ENCODE measurements around the gene C6orf62.
"Not testable (repeated sequence)": the region's sequence is repeated elsewhere in the genome, so short reads cannot be mapped to it uniquely, and the experiment has no call there.

Gene C6orf62

GRCh38 chr6:24719125-24719971, at the start of gene C6orf62:
C6orf62 (minus strand) TSS chr6:24719154; CDS start chr6:24718668, 486 bp downstream.
- in situ Hi-C loops (cut with HindIII; ENCODE audit: low sequenced_read_pairs): no loop called here

- in situ Hi-C loops (cut with HindIII; ENCODE audit: low sequenced_read_pairs): no loop called here
Measured at GRCh38 chr6:24768361-24768760, 49.4 kb upstream of the C6orf62 start.

GRCh38 chr6:24766680-24767462, 47.9 kb upstream of the C6orf62 start:
- in situ Hi-C loops (cut with HindIII; ENCODE audit: low sequenced_read_pairs): no loop called here

- in situ Hi-C loops (cut with HindIII; ENCODE audit: low sequenced_read_pairs): not testable (repeated sequence)
Measured at GRCh38 chr6:24765968-24766367, 47.0 kb upstream of the C6orf62 start.

DNA sequence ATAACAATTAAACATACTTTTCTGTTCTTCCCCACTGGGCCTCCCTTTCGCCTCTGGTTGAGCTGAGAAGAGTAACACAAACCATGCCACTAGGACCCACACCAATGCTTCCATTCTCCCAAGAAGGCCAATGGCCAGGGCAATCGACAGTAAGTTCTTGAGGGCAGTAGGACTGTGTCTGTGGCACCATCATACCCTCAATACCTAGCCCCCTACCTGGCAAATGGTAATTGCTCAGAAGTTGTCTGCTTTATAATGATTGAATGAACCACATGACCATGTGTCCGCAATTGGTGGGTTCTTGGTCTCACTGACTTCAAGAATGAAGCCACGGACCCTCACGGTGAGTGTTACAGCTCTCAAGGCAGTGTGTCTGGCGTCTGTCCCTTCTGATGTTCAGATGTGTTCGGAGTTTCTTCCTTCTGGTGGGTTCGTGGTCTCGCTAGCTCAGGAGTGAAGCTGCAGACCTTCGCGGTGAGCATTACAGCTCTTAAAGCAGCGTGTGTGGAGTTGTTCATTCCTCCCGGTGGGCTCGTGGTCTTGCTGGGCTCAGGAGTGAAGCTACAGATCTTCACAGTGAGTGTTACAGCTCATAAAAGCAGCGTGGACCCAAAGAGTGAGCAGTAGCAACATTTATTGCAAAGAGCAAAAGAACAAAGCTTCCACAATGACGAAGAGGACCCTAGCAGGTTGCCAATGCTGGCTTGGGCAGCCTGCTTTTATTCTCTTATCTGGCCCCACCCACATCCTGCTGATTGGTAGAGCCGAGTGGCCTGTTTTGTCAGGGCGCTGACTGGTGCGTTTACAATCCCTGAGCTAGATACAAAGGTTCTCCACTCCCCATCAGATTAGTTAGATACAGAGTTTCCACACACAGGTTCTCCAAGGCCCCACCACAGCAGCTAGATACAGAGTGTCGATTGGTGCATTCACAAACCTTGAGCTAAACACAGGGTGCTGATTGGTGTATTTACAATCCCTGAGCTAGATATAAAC, 46.2 kb upstream of the C6orf62 start:
- in situ Hi-C loops (cut with HindIII; ENCODE audit: low sequenced_read_pairs): not testable (repeated sequence)

DNA sequence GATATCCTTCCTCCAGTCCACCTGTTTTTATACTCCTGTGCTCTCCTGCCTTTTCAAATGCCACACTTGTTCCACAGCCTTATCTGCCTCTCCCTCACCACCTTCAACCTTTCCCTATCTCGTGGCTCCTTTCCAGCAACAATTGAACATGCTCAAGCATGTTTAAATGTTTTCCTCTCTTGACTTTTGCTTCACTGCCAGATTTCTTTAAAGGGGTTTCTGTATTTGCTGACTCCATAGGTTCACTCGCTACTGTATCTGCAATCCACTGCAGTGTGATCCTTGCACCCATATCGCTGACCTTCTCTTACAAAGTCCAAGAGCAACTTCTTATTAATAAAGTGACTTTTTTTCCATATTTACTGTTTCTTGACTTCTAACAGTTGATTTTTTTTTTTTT, 44.6 kb upstream of the C6orf62 start:
- in situ Hi-C loops (cut with HindIII; ENCODE audit: low sequenced_read_pairs): no loop called here

GRCh38 chr6:24761851-24762250, 42.9 kb upstream of the C6orf62 start:
- in situ Hi-C loops (cut with HindIII; ENCODE audit: low sequenced_read_pairs): no loop called here

- in situ Hi-C loops (cut with HindIII; ENCODE audit: low sequenced_read_pairs): no loop called here
Measured at GRCh38 chr6:24761193-24761835, 42.4 kb upstream of the C6orf62 start.

DNA sequence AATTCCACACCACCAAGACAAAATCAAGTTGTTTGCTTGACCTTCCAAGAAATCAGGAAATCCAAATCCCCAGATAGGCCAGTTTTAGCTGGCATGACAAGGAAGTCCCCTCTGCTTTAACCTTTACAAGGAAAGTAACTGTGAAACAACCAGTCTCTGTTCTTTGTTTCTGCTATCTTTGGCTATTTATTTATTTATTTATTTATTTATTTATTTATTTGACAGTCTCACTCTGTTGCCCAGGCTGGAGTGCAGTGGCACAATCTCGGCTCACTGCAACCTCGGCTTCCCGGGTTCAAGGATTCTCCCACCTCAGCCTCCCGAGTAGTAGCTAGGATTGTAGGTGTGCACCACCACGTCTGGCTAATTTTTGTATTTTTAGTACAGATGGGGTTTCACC, 41.3 kb upstream of the C6orf62 start:
- in situ Hi-C loops (cut with HindIII; ENCODE audit: low sequenced_read_pairs): no loop called here

DNA sequence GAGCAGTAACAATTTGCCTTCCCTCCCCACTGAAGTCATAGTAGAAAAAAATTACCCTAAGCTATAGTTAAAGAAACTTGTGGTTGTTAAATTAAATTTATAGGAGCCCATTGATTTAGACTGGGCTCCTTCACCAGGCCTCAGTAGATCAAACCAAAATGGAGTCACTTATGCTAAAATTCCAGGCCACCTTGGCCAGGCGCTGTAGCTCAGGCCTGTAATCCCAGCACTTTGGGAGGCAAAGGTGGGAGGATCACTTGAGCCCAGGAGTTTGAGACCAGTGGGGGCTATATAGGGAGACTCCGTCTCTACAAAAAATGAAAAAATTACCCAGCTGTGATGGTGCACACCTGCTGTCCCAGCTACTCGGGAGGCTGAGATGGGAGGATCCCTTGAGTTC, 40.8 kb upstream of the C6orf62 start:
- in situ Hi-C loops (cut with HindIII; ENCODE audit: low sequenced_read_pairs): no loop called here

- in situ Hi-C loops (cut with HindIII; ENCODE audit: low sequenced_read_pairs): no loop called here
Measured at GRCh38 chr6:24757611-24758010, 38.7 kb upstream of the C6orf62 start.

GRCh38 chr6:24755279-24755678, 36.3 kb upstream of the C6orf62 start:
- in situ Hi-C loops (cut with HindIII; ENCODE audit: low sequenced_read_pairs): no loop called here

- in situ Hi-C loops (cut with HindIII; ENCODE audit: low sequenced_read_pairs): not testable (repeated sequence)
Measured at GRCh38 chr6:24754378-24754777, 35.4 kb upstream of the C6orf62 start.

DNA sequence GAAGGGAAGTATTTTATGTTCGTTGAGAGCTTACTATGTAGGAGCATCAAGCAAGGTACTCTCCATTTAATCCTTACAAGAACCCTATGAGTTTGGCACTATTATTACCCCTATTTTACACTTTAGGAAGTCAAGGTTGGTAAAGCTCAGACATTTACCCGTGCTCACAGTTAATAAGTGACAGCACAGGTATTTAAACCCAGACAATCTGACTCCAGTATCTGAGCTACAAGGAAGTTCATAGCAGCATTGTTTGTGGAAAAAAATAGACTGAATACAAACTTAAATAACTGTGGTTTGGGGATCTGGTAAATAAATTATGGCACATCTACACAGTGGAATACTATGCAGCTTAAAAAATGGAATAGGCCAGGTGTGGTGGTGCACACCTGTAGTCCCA, 34.6 kb upstream of the C6orf62 start:
- in situ Hi-C loops (cut with HindIII; ENCODE audit: low sequenced_read_pairs): no loop called here

GRCh38 chr6:24752917-24753492, 34.1 kb upstream of the C6orf62 start:
- in situ Hi-C loops (cut with HindIII; ENCODE audit: low sequenced_read_pairs): no loop called here

GRCh38 chr6:24752503-24752902, 33.5 kb upstream of the C6orf62 start:
- in situ Hi-C loops (cut with HindIII; ENCODE audit: low sequenced_read_pairs): no loop called here

DNA sequence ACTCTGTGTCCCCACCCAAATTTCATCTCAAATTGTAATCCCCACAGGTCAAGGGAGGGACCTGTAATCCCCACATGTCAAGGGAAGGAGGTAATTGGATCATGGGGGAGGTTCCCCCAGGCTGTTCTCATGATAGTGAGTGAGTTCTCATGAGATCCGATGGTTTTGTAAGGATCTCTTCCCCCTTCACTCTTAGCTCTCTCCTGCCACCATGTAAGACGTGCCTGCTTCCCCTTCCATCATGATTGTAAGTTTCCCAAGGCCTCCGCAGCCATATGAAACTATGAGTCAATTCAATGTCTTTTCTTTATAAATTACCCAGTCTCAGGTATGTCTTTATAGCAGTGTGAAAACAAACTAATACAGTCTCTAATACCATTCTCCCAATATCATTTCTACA, 31.9 kb upstream of the C6orf62 start:
- in situ Hi-C loops (cut with HindIII; ENCODE audit: low sequenced_read_pairs): not testable (repeated sequence)

DNA sequence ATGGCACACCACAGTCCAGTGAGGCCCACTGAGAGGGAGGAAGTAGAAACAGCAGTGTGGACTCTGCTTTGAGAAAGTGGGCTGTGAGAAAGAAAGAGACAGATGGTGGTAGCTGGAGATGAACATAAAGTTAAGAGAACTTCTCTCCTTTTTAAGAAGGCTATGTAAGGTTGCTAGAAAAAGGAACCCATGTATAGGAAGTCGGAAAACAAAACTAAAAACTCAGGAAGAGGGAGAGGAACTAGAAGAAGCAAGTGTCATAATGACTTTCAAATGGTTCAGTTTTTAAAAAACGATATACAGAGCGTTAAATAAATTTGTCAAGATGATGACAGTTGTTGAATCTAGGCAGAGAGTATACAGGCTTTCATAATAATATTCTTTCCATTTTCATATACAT, 30.3 kb upstream of the C6orf62 start:
- in situ Hi-C loops (cut with HindIII; ENCODE audit: low sequenced_read_pairs): no loop called here

GRCh38 chr6:24744911-24745310, 26.0 kb upstream of the C6orf62 start:
- in situ Hi-C loops (cut with HindIII; ENCODE audit: low sequenced_read_pairs): no loop called here

DNA sequence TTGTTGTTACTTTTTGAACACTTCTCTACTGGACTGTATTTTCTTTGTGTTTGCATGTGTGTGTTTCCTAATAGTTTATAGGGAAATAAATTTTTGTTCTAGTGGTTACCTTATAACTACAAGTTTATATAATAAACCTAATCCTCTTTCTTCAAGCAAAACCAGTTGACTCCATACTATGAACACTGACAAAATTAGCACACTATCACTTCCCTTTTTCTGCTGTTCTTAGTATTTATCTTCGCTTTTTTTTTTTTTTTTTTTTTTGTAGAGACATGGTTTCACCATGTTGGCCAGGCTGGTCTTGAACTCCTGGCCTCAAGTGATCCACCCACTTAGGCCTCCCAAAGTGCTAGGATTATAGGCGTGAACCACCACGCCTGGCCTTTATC, 25.0 kb upstream of the C6orf62 start:
- in situ Hi-C loops (cut with HindIII; ENCODE audit: low sequenced_read_pairs): no loop called here

Data from DLD1 (cell line).